Activated CD4-positive, alpha-beta T cell treated with anti-CD3 and anti-CD28 coated beads for 36 hours (primary cell): ENCODE measurements around the gene JARID2. TPM values are rescaled to one million over a fixed set of nuclear protein-coding genes. Genes with fewer than 3 reads are reported as not detected.
A peak's percentile ranks its signal among the peaks of the same experiment; 100 is the strongest.
"Not testable (repeated sequence)": the region's sequence is repeated elsewhere in the genome, so short reads cannot be mapped to it uniquely, and the experiment has no call there.

Experiments
- ATAC-seq: fragments of 200-7000 bp; cut with Tn5 transposase; one replicate; pipeline ENCODE4 v1.10.0; 2021; ENCODE audit warnings: mild to moderate bottlenecking, moderate library complexity
- CTCF ChIA-PET: fragments of 350-600 bp; sonication (Branson Sonifier 250); formaldehyde crosslinking; loops from one replicate; lab custom pipeline; 2021; ENCODE audit warnings: antibody characterized with exemption; lab: Charles Lee
- POLR2A ChIA-PET: fragments of 350-600 bp; sonication (Branson Sonifier 250); formaldehyde crosslinking; loops from one replicate; lab custom pipeline; 2021; ENCODE audit warnings: antibody characterized with exemption, inconsistent platforms; lab: Charles Lee
- DNase-seq: peaks from one replicate; pipeline ENCODE4 v3.0.0-alpha.2; 2020
- H3K27ac Mint-ChIP-seq: one replicate; pipeline ENCODE4 v1.8.0; 2021; ENCODE audit warnings: mixed read lengths
- H3K27me3 Mint-ChIP-seq: one replicate; pipeline ENCODE4 v1.8.0; 2021; ENCODE audit warnings: mixed read lengths
- H3K36me3 Mint-ChIP-seq: one replicate; pipeline ENCODE4 v1.8.0; 2021; ENCODE audit warnings: low read depth, mixed read lengths
- H3K4me1 Mint-ChIP-seq: one replicate; pipeline ENCODE4 v1.8.0; 2021; ENCODE audit warnings: mixed read lengths
- H3K4me3 Mint-ChIP-seq: one replicate; pipeline ENCODE4 v1.8.0; 2021; ENCODE audit warnings: mild to moderate bottlenecking, moderate library complexity, mixed read lengths
- H3K9me3 Mint-ChIP-seq: one replicate; pipeline ENCODE4 v1.8.0; 2021; ENCODE audit warnings: low read depth, mixed read lengths
- intact Hi-C, 2 experiments: fragments of 100-400 bp; cut with DNase I in 1 of 2; cut with micrococcal nuclease in 1 of 2; formaldehyde crosslinking; loops; one replicate each; pipeline versions ENCODE4 v1.14.2 to v1.15.1; 2022 to 2024; cut with DNase I, micrococcal nuclease
- total RNA-seq, 2 experiments: library from RNA; stranded (reverse); gene quantifications; one replicate each; pipeline ENCODE4 v1.2.3, GENCODE V29; 2021

Gene JARID2
- total RNA-seq, 2 experiments from 2014 or later, result 43.0 to 48.6 TPM

GRCh38 chr6:15410752-15411151 lies 164.9 kb downstream of the JARID2 start:
- ATAC-seq, result no peak
- ChIA-PET POLR2A (no interaction called here), CTCF (interaction anchor here (0.8 to 2.0 kb wide), 3 partner anchors 11 to 55 kb away, joined by 3 to 10 read pairs (median 5); no protein-coding TSS in a partner anchor)
- Mint-ChIP-seq H3K9me3 (no peaks in the 10 kb centered on the region), H3K36me3 (peaks cover 46% of the 10 kb centered on the region), H3K27me3 (no peaks in the 10 kb centered on the region), H3K27ac (peak overlapping the region; percentile 83), H3K4me3 (peak overlapping the region; percentile 8), H3K4me1 (peaks cover 73% of the 10 kb centered on the region)
- no peak for DNase-seq
- intact Hi-C loops, result no loop called here

GRCh38 chr6:15411766-15412165 lies 165.9 kb downstream of the JARID2 start:
- peaks cover 2% of the 10 kb centered on the region for H3K9me3 Mint-ChIP-seq
- ChIA-PET POLR2A (no interaction called here), CTCF (interaction anchor here (1.1 to 2.0 kb wide), 3 partner anchors 10 to 24 kb away, joined by 3 to 10 read pairs (median 4); no protein-coding TSS in a partner anchor)
- intact Hi-C loops, result no loop called here
- peaks cover 70% of the 10 kb centered on the region for H3K4me1 Mint-ChIP-seq
- H3K27ac Mint-ChIP-seq, result peak overlapping the region; percentile 83
- H3K27me3 Mint-ChIP-seq, result no peaks in the 10 kb centered on the region
- no peak overlapping the region for H3K4me3 Mint-ChIP-seq
- peaks cover 53% of the 10 kb centered on the region for H3K36me3 Mint-ChIP-seq
- DNase-seq (no peak), ATAC-seq (no peak)

DNA sequence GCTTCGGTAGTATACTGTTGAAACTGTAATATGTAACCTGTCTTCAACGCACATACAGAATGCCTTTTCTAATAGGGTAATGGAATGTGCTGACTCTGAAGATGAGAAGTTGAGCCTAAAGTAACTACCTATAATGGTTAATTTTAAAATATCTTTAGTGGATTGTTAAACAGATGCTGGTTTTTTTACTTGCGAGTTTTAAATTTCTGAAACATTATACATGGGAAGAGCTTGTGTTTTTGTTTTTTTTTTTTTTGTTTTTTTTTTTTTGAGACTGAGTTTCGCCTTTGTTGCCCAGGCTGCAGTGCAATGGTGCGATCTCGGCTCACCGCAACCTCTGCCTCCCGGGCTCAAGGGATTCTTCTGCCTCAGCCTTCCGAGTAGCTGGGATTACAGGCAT lies 166.9 kb downstream of the JARID2 start:
- CTCF ChIA-PET, result interaction anchor here (1.5 kb wide), 1 partner anchor 25 kb away, joined by 3 read pairs; no protein-coding TSS in a partner anchor
- POLR2A ChIA-PET, result no interaction called here
- Mint-ChIP-seq H3K4me3 (no peak overlapping the region), H3K36me3 (peaks cover 60% of the 10 kb centered on the region), H3K27ac (no peak overlapping the region), H3K4me1 (peaks cover 75% of the 10 kb centered on the region), H3K9me3 (peaks cover 5% of the 10 kb centered on the region), H3K27me3 (no peaks in the 10 kb centered on the region)
- intact Hi-C loops, result no loop called here
- DNase-seq (no peak), ATAC-seq (no peak)

- no peak for ATAC-seq
- peaks cover 7% of the 10 kb centered on the region for H3K9me3 Mint-ChIP-seq
- no peaks in the 10 kb centered on the region for H3K27me3 Mint-ChIP-seq
- ChIA-PET CTCF (interaction anchor here (1.2 to 1.3 kb wide), 2 partner anchors 9 to 13 kb away, joined by 4 read pairs; no protein-coding TSS in a partner anchor), POLR2A (no interaction called here)
- peaks cover 76% of the 10 kb centered on the region for H3K4me1 Mint-ChIP-seq
- intact Hi-C loops, result no loop called here
- peak overlapping the region; percentile 27 for H3K27ac Mint-ChIP-seq
- no peak overlapping the region for H3K4me3 Mint-ChIP-seq
- peaks cover 68% of the 10 kb centered on the region for H3K36me3 Mint-ChIP-seq
- no peak for DNase-seq
Measured at GRCh38 chr6:15413466-15414234, 167.8 kb downstream of the JARID2 start.

GRCh38 chr6:15414235-15414612 lies 168.4 kb downstream of the JARID2 start:
- Mint-ChIP-seq H3K4me3 (no peak overlapping the region), H3K9me3 (peaks cover 9% of the 10 kb centered on the region), H3K27ac (peak overlapping the region; percentile 27), H3K36me3 (peaks cover 73% of the 10 kb centered on the region), H3K4me1 (peaks cover 70% of the 10 kb centered on the region), H3K27me3 (no peaks in the 10 kb centered on the region)
- POLR2A ChIA-PET, result no interaction called here
- DNase-seq, result no peak
- CTCF ChIA-PET, result interaction anchor here (1.2 to 1.3 kb wide), 2 partner anchors 9 to 13 kb away, joined by 4 read pairs; no protein-coding TSS in a partner anchor
- intact Hi-C loops, result no loop called here
- no peak for ATAC-seq

DNA sequence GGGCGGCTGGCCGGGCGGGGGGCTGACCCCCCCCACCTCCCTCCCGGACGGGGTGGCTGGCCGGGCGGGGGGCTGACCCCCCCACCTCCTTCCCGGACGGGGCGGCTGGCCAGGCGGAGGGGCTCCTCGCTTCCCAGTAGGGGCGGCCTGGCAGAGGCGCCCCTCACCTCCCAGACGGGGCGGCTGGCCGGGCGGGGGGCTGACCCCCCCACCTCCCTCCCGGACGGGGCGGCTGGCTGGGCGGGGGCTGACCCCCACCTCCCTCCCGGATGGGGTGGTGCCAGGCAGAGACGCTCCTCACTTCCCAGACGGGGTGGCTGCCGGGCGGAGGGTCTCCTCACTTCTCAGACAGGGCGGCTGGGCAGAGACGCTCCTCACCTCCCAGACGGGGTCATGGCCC lies 169.8 kb downstream of the JARID2 start:
- Mint-ChIP-seq H3K9me3 (peaks cover 19% of the 10 kb centered on the region), H3K4me1 (peaks cover 60% of the 10 kb centered on the region), H3K36me3 (peaks cover 80% of the 10 kb centered on the region)
- H3K27ac Mint-ChIP-seq, CTCF ChIA-PET, H3K4me3 Mint-ChIP-seq, ATAC-seq, DNase-seq, H3K27me3 Mint-ChIP-seq, POLR2A ChIA-PET: not testable (repeated sequence)
- intact Hi-C loops, result loop anchor here in 1 of 2 experiments (5.0 kb wide), 2 partner anchors 593 to 673 kb away; no protein-coding TSS in a partner anchor

GRCh38 chr6:15416932-15417509 lies 171.2 kb downstream of the JARID2 start:
- Mint-ChIP-seq H3K27ac (peak overlapping the region; percentile 65), H3K4me1 (peaks cover 60% of the 10 kb centered on the region), H3K4me3 (no peak overlapping the region), H3K27me3 (no peaks in the 10 kb centered on the region), H3K9me3 (peaks cover 19% of the 10 kb centered on the region), H3K36me3 (peaks cover 76% of the 10 kb centered on the region)
- intact Hi-C loops, result loop anchor here in 1 of 2 experiments (5.0 kb wide), 2 partner anchors 595 to 675 kb away; no protein-coding TSS in a partner anchor
- no peak for ATAC-seq
- CTCF ChIA-PET, result interaction anchor here (0.7 kb wide), 1 partner anchor 1297 kb away, joined by 3 read pairs; no protein-coding TSS in a partner anchor
- DNase-seq, result no peak
- POLR2A ChIA-PET, result no interaction called here

DNA sequence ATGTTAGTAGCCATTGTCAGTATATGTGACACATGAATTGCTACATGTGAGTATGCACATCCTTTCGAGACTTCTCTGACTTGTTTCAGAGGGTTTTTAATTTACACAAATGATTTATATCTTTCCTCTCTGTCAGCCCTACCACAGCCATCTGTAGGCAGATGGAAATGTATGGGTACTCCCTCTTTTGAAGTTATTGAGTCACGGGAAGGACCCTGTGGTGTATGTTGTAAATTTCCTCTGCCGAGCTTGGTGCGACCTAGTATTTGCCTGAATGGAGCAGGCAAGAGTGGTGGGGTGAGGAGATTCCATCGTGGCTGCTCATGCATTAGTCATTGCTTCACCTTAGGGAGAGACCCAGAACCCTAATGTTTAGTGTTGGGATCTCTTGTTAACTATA lies 171.9 kb downstream of the JARID2 start:
- Mint-ChIP-seq H3K36me3 (peaks cover 77% of the 10 kb centered on the region), H3K27me3 (no peaks in the 10 kb centered on the region), H3K4me3 (no peak overlapping the region), H3K9me3 (peaks cover 19% of the 10 kb centered on the region), H3K27ac (peak overlapping the region; percentile 38), H3K4me1 (peaks cover 60% of the 10 kb centered on the region)
- ChIA-PET POLR2A (interaction anchor here (1.0 kb wide), 1 partner anchor 99 kb away, joined by 3 read pairs; no protein-coding TSS in a partner anchor), CTCF (interaction anchor here (0.5 to 0.7 kb wide), 2 partner anchors 31 to 1298 kb away, joined by 3 read pairs; no protein-coding TSS in a partner anchor)
- intact Hi-C loops, result loop anchor here in 1 of 2 experiments (5.0 kb wide), 2 partner anchors 596 to 676 kb away; no protein-coding TSS in a partner anchor
- peak; percentile 75 for DNase-seq
- peak; percentile 84 for ATAC-seq

DNA sequence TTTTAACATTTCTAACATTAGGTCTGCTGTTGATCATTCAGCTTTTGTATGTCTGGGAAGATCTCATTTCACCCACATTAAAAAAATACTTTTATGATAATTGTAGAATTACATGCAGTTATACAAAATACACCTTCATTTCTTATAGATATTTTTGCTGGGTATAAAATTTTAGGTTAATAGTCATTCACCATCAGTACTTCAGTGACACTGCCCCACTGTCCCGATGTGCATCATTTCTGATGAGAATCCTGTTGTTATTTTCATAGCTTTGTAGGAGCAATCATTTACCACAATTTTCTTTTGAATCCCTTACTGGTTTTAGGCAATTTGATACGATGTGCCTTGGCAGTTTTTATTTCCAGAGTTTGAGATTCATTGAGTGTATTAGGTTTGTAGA lies 173.6 kb downstream of the JARID2 start:
- Mint-ChIP-seq H3K36me3 (peaks cover 76% of the 10 kb centered on the region), H3K4me3 (no peak overlapping the region), H3K4me1 (peaks cover 61% of the 10 kb centered on the region), H3K9me3 (peaks cover 19% of the 10 kb centered on the region), H3K27me3 (no peaks in the 10 kb centered on the region), H3K27ac (no peak overlapping the region)
- DNase-seq, result no peak
- intact Hi-C loops, result loop anchor here in 1 of 2 experiments (5.0 kb wide), 2 partner anchors 597 to 677 kb away; no protein-coding TSS in a partner anchor
- ChIA-PET POLR2A (no interaction called here), CTCF (interaction anchor here (1.3 kb wide), 1 partner anchor 19 kb away, joined by 3 read pairs; no protein-coding TSS in a partner anchor)
- no peak for ATAC-seq

DNA sequence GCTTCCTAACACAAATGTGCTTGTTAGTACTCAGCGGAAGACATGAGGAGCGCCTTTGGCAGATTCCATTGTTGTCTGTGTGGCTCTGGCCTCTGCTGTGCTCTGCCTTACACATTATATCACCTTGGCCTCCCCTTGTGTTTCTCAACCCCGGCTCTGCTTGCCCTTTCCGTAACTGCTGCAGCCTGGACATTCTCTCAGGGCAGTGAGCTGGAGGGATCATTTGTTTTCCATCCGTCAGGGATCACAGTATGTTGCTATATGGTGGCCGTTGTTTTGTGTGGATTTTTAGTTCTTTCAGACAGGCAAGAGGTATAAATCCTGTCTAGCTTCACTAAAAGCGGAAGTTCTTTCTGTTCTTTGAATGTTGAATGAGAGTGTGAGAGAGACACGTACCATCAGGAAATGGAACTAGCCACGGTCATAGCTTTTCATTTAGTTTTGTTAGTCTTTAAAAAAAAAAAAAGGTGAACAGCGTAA lies 175.1 kb downstream of the JARID2 start:
- ChIA-PET POLR2A (interaction anchor here (0.6 kb wide), 3 partner anchors 26 to 241 kb away, joined by 3 read pairs; no protein-coding TSS in a partner anchor), CTCF (interaction anchor here (0.6 to 3.4 kb wide), 5 partner anchors 10 to 484 kb away, joined by 3 to 27 read pairs (median 3); no protein-coding TSS in a partner anchor)
- peaks cover 70% of the 10 kb centered on the region for H3K4me1 Mint-ChIP-seq
- H3K36me3 Mint-ChIP-seq, result peaks cover 80% of the 10 kb centered on the region
- no peaks in the 10 kb centered on the region for H3K27me3 Mint-ChIP-seq
- no peak for DNase-seq
- H3K4me3 Mint-ChIP-seq, result peak overlapping the region; percentile 53
- intact Hi-C loops, result no loop called here
- peaks cover 19% of the 10 kb centered on the region for H3K9me3 Mint-ChIP-seq
- ATAC-seq, result peak; percentile 27
- peak overlapping the region; percentile 81 for H3K27ac Mint-ChIP-seq
